ENCODE data around the gene MTERF1.
"Not testable (repeated sequence)": the region's sequence is repeated elsewhere in the genome, so short reads cannot be mapped to it uniquely, and the experiment has no call there.

Gene MTERF1

DNA sequence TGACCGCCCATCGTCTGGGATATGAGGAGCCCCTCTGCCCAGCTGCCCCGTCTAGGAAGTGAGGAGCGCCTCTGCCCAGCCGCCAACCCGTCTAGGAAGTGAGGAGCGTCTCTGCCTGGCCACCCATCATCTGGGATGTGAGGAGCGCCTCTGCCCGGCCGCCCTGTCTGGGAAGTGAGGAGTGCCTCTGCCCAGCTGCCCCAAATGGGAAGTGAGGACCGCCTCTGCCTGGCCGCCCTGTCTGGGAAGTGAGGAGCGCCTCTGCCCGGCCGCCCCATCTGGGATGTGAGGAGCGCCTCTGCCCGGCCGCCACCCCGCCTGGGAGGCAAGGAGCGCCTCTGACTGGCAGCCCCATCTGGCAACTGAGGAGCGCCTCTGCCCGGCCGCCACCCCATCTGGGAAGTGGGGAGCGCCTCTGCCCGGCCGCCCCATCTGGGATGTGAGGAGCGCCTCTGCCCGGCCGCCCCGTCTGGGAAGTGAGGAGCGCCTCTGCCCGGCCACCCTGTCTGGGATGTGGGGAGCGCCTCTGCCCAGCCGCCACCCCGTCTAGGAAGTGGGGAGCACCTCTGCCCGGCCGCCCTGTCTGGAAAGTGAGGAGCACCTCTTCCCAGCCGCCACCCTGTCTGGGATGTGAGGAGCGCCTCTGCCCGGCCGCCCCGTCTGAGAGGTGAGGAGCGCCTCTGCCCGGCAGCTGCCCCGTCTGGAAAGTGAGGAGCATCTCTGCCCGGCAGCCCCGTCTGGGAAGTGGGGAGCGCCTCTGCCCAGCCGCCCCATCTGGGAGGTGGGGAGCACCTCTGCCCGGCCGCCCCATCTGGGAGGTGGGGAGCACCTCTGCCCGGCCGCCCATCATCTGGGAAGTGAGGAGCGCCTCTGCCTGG, 7.1 kb upstream of the MTERF1 start:
- not testable (repeated sequence) for DNase-seq (ENCODE audit: low read depth in 2 of 2)

DNA sequence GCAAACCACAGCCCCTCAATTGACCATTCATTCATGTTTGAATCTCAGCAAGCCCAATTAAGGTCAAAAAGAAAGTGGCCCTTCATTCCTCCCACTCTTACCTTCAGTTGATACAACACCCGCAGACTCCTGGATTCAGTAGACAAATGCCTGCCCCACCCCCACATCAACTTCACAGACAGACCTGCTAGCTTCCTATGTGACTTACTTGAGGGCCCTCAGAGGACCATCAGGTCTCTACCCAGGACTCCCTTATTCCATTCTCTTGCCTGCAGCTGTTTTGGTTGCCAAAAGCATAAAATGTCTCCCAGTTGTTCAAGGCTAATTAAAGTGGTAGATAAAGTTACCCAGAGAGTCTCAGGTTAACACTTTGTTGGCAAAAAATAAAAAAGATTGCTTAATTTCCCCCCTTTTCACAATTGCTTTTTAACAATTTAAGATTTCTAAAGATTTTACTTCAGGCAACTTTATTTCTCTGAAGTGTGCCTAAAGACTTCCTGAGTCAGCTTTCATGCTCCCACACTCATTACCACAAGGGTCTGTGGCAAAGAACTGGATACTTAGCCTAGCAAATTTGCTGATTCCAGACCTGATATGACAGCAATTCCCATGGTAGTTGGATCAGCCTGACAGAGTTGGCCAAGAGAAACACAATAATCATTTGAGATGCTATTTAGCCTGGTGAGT, 3.3 kb upstream of the MTERF1 start:
- DNase-seq (ENCODE audit: low read depth in 2 of 2) = no peak

DNA sequence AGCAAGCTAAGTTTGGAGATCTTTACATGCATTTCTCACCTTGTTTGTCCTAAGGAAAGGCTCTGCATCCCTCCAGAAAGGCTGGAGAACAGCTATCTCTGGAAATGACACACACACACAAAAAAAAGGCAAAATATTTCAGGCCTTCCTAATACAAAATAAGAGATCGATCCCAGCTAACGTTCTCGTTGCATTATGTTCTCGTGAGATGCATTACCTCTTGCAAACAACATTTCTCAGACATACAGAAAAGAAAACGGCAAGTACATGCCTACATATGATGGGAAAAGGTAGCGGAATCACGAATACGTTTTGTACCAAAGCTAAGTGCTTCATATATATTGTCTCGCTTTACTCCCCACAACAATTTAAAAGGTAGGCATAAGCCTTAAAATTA, 488 bp downstream of the MTERF1 start:
- no peak for DNase-seq (ENCODE audit: low read depth in 2 of 2)

DNA sequence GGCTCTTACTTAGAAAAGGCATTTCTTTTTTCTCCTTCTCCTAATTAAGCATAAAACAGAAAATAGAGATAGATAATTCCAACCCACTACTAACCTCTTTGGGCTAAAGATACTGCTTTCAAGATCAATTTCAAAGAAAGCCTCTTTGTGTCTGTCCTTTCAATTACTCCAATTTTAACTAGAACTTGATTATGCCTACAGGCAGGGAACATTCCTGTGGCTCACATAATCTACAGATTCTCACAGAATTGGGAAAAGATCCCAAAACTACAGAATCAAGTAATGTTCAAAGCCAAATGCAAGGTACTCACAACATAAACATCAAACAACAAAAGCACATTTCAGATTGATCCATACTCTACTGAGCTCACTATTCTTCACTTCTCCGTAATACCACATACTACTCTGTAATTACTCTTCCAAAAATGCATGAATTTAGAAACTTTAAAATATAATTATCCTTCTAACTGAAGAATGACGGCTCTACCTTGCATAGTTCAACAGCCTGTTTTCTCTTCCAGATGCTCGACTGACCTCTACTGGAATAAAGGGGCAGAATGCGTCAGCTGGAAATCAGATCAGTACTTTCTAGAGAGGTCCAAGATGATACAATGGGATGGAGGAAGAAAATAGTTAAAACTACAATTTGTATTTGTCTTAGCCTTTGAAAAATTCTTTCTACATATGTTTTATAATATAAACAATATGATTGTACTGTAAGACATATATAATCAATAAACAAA, 3.9 kb downstream of the MTERF1 start:
- no peak for DNase-seq (ENCODE audit: low read depth in 2 of 2)

DNA sequence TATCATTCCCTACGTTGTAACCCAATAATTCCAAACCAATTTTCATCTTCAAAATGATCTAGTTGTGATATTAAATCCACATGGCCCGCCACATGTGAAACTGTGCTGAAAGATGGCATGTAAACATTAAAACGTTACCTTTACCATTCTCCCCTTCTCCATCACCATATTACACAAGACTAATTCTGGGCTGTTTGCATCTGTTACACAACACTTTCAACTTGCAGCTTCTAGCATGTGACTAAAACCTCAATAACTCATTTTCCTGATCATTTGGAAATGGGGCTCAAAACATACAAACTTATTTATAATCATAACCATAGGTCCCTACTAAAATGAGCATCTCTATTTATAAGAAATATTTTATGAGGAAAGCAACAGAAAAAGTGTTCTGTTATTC, 4.7 kb downstream of the MTERF1 start:
- no peak for DNase-seq (ENCODE audit: low read depth in 2 of 2)

DNA sequence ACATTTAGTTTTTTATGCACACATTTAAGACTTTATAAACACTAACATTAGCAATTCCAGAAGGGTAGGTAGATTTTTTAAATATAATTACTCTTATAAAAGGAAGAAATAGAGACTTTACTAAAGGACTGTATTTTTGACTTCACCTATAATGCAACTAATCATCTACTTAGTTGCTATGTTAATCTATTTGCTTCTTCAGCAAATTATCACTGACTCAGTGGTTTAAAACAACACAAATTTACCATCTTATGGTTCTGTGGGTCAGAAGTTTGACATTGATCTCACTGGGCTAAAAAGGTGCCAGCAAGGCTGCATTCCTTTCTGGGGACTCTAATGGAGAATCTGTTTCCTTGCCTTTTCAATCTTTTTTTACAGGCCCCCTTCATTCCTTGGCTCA, 7.6 kb downstream of the MTERF1 start:
- DNase-seq (ENCODE audit: low read depth in 2 of 2) = no peak

DNA sequence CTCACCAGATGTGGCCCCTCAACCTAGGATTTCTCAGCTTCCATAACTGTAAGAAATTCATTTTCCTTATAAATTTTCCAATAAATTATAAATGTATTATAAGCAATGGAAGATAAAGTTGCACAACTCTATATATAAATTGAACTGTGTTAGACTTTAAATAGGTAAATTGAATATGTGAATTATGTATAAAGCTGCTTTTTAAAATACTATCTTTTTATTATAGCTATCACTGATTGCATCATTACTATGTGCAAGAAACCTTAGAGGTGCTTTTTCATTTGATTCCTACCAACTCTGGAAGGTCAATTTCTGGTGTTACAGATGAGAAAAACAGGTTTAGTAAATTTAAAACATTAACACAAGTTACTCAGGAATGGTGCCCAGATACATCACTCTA, 8.4 kb downstream of the MTERF1 start:
- DNase-seq (ENCODE audit: low read depth in 2 of 2) = no peak

DNA sequence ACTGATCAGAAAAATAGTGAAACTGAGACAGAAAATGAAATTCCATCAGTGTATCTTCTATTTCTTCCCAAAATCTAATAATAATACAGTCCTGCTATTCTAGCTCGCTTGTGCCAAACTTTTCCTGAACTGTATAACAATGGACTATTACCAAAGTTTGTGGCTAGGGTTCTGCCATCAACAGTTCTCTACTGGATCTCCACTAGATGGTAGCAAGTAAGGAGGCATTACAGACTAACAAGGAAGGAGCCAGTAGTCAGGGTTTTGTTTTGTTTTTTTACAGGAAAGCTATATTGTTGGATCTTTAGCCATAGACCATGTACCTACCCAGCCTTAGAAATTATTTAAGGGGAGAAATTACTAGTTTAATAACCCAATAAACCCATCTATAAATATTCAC, 10.8 kb downstream of the MTERF1 start:
- DNase-seq (ENCODE audit: low read depth in 2 of 2) = no peak

DNA sequence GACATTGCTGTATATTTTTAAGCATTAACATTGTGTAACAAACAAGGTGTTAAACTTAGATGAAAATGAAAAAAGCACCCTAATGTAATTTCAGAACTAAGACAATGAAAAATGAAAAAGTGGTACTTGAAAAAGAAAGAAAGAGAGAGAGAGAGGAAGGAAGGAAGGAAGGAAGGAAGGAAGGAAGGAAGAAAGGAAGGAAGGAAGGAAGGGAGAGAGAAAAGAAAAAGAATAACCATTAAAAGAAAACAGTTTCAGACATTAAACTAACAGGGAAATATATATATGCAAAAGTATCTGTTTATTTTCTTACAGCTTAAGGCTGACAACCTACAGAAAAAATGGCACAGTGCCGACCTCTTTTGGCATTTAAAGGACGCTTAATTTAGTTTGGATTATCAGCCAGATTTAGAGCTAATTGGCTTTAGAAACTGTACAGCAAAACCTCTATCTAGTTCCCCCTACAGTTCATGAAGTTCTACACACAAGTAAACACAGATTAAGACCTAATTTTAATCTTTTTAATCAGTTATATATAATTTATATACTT, 13.8 kb downstream of the MTERF1 start:
- no peak for DNase-seq (ENCODE audit: low read depth in 2 of 2)

DNA sequence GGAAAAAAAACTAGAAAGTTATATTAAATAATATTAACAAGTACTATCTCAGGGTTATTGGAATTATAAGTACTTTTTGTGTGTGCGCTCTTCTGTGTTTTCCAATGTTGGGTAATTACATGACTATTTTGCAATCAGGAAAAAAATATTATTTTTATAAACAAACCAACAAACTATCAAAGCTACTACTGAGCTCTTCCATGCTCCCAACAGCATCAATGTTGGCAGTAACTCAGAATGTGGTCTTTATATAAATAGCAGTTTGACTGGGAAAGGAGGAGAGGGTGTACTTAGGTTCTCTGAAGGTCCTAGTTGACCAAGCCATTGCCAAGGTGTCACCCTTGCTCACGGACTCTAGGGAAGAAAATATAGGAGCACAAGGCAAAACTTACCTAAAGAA, 15.0 kb downstream of the MTERF1 start:
- no peak for DNase-seq (ENCODE audit: low read depth in 2 of 2)

DNA sequence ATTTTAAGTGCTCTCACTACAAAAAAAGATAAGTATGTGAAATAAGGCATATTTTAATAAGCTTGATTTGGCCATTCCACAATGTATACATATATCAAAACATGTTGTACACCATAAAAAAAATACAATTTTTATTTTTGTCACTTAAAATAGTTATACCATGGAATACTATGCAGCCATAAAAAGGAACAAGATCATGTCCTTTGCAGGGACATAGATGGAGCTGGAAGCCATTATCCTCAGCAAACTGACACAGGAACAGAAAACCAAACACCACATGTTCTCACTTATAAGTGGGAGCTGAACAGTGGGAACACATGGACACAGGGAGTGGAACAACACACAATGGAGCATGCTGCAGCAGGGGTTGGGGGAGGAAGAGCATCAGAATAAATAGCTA, 15.9 kb downstream of the MTERF1 start:
- DNase-seq (ENCODE audit: low read depth in 2 of 2) = not testable (repeated sequence)

DNA sequence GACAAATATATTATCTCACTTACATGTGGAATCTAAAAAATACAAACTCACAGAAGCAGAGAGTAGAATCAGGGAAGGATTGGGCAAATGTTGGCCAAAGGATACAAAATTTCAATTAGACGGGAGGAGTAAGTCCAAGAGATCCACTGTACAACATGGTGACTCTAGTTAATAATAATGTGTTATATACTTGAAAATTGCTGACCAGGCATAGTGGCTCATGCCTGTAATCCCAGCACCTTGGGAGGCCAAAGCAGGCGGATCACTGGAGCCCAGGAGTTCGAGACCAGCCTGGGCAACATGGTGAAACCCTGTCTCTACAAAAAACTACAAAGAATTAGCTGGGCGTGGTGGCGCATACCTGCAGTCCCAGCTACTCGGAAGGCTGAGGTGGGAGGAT, 16.4 kb downstream of the MTERF1 start:
- DNase-seq (ENCODE audit: low read depth in 2 of 2) = no peak

DNA sequence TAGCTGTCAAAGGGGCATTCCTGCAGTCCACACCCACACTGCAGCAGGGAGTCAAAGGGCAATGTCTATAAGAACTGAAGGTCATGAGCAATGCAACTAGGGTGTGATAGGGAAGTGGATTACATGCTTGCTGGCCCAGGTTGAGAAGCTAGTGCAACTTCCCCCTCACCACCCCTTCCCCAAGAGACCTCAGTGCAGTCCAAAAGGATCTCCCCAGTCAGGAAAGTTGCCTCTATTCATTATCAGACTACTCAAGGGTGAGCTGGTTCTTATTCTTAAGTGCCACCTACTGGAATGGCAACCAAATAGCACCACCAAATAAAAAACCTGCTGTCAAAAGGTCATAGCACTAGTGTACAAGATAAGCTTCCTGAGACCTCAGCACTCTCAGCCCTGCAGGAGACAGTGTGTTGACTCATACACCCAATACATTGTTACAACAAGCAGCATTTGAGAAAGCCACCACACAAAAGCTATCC, 28.2 kb downstream of the MTERF1 start:
- no peak for DNase-seq (ENCODE audit: low read depth in 2 of 2)

DNA sequence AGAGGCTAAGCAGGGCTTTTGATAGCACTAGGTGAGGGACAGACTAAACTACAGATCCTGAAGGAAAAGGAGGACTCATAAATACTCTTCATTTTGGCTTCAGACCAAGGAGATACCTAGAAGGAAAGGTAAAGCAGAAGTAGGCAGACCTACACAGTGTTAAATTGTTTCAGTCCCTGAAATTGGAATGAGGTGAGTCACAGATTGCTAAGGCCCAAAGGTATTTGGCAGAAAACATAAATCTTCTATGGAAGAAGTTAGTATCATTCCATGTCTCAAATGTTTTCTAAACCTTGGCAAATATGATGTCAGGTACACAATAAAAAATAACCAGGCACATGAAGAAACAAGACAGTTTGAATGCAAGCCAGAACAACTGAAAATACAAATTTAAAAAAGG, 30.0 kb downstream of the MTERF1 start:
- no peak for DNase-seq (ENCODE audit: low read depth in 2 of 2)

DNA sequence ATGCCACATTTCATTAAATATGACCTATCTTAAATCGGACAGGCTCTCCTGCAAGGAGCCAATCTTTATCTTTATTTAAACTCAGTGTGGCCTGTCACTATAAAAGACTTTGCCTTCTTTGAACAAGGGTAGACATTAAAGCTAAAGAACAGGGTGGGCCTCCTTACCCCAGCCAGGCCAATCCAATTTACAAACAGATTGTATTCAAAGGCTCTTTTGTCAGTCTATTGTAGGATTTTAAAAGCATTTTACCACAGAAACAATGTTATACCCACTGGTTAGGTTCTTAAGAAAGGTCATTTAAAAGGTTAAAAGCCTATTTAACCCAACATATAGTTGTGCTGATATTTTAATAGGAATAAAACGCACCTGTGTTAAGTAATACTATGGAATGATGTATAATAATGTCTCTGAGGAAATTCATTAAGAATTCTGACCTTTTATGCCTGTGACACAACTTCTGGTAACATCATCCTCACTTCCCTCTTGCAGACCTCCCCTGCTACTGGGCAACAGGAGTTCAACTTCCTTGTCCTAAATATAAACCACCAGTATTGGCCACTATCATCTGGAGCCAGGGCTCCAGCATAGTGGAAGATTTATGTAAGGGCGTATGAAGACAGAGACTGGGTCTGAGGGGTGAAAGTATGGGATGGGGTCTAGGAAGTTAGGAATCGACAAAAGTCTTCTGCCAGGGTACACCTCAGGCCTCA, 32.5 kb downstream of the MTERF1 start:
- DNase-seq (ENCODE audit: low read depth in 2 of 2) = no peak

DNA sequence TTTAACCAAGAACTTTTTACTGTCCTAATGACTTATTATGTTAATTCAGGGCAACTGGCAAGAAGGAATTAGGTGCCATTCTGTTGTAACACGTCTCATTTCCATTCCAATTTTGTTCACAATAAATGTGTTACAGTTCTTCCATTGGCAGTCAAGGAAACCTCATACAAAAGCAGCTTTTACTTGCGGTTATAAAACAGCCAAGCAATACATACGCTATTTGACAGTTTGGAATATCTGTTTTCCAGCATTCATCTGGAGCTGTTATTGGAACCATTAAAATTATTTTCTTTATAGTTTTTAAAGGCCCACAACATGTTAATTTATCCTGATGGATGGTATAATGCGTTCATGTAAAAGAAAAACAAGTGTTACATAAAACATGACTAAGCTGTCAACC, 33.3 kb downstream of the MTERF1 start:
- no peak for DNase-seq (ENCODE audit: low read depth in 2 of 2)

DNA sequence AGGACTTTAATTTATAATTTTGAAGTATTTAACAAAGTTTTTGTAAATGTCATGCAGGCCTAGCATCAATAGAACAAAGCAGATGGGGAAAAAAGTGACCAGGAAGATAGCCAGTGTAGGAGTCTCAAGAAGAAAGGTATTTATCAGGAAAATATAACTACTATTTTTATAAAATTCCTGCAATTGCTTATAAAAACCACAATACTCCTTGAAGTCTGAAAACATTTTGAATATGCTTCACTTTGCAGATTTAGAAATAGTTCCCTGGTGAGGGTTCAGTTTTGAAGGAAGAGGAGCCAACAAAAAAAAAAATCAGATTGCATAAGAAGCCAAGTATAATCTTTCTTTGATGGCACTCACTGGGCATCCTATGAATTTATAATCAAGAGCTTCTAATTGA, 34.1 kb downstream of the MTERF1 start:
- no peak for DNase-seq (ENCODE audit: low read depth in 2 of 2)

DNA sequence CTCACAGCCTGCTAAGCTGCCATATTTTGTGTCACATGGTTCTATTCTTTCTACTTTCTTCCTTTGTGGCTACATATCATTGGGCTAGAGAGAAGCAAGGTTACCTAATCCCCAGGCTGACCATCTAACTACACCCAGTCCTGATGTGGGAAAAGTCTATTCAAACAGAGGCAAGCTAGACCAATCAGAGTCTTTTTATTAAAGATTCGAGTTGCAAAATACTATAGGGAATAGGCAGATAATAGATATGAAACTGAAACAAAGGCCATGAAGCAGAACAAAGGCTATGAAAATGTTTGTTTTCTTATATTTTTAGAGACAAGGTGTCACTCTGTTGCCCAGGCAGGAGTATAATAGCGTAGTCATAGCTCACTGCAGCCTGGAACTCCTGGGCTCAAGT, 36.7 kb downstream of the MTERF1 start:
- no peak for DNase-seq (ENCODE audit: low read depth in 2 of 2)

DNA sequence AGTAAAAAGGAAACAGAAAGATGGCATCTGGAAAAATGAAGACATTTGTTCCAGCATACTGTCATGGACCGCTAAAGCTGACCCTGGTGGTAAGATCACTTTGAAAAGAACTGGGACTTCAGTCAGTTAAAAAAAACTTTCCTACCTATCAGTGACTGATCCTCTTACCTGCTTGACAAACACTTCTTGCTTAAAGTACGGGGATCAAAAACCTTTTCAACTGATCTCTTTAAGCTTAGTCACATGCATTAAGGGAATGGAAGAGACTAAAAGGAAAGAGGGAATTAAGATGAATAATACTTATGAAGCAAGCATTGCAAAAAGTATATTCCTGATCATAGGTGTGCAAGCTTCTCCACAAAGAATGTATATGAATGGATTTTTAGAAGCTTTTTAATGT, 42.1 kb downstream of the MTERF1 start:
- no peak for DNase-seq (ENCODE audit: low read depth in 2 of 2)

DNA sequence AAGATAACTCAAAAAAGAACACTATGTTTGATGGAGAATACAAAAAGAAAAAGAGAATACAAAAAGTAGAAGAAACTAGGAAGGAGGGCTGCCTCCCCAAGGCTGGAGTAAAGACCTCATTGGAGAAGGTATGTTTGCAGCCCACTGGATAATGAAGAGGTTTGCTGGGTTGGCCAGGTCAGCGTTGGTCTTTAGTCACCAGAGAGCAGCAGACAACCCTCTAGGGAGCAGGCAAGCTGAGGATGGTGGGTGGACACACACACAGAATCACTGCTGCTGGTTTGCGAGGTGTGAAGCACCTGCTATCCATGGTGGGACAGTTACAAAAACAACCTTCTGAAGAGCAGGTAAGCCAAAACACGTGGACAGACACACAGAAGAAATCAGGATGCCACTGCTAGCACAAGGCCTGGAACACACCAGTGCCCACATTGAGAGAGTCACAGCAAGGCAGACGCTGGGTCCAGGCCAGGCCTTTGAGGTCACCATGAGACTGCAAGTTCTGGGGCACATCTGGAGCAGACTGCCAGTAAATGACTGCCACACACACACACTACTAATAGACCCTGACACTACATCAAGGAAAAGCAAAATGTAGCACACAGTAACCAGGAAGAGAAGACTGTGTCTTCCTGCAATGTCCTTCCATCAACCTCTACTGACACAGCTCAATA, 43.0 kb downstream of the MTERF1 start:
- no peak for DNase-seq (ENCODE audit: low read depth in 2 of 2)

DNA sequence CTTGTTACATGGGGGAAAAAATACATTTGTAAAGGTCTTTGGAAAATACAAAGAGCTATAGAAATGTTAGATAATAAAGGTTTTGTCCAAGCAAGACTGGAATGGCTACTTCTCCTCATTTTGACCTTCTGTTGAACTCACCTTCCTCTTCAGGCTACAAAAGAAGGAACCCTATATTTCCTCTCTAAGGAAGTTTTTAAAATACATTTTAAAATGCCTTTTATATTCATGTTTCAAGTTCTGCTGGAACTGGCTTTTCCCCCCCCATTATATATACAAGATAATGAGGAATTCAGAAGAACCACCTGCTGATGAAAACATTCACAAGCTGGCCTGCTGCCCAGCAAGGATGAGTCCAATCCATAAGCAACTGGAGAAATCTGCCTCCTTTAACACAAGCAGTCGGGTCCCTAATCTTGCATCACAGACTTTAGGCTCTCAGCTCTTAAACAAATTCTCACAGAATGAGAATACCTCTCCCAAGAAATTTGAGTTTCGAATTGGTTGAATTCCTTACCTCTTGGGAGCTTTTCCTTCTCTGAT, 44.6 kb downstream of the MTERF1 start:
- no peak for DNase-seq (ENCODE audit: low read depth in 2 of 2)
